Fibroblast of lung (primary cell): ENCODE measurements around the gene MBD4. TPM values are rescaled to one million over a fixed set of nuclear protein-coding genes. Genes with fewer than 3 reads are reported as not detected.

Experiments
- DNase-seq, 2 donors: peaks; one replicate each; pipeline versions ENCODE4 v3.0.0 to v3.0.0-alpha.2; 2010; ENCODE audit warnings: low read depth in 2 of 2
- H2AFZ ChIP-seq: 2 replicates; pipeline ENCODE4 v1.5.1; 2012; ENCODE audit warnings: low read length, control low read depth, inconsistent platforms
- H3K27ac ChIP-seq: 2 replicates; pipeline ENCODE4 v1.5.1; 2011; ENCODE audit warnings: low read length, control low read depth; ENCODE audit not compliant: insufficient read depth
- H3K27me3 ChIP-seq: 2 replicates; pipeline ENCODE4 v1.5.1; 2011; ENCODE audit warnings: mild to moderate bottlenecking, low read length; ENCODE audit not compliant: control insufficient read depth, insufficient read depth
- H3K36me3 ChIP-seq: 2 replicates; pipeline ENCODE4 v1.5.1; 2011; ENCODE audit warnings: low read length; ENCODE audit not compliant: control insufficient read depth, insufficient read depth
- H3K4me1 ChIP-seq: 2 replicates; pipeline ENCODE4 v1.5.1; 2011; ENCODE audit warnings: low read length; ENCODE audit not compliant: control insufficient read depth, insufficient read depth; ENCODE audit errors: extremely low read depth
- H3K4me2 ChIP-seq: 2 replicates; pipeline ENCODE4 v1.5.1; 2011; ENCODE audit warnings: low read length, control low read depth; ENCODE audit not compliant: insufficient read depth; ENCODE audit errors: extremely low read depth
- H3K4me3 ChIP-seq, 4 experiments: fragments of 200-600 bp in 1 of 4; sonication (generic) in 1 of 4; replicated peaks in 1 of 4; 2 replicates each; pipeline ENCODE4 v1.5.1; 2011 to 2016; ENCODE audit warnings: low read length in 4 of 4, low read depth in 3 of 4, mild to moderate bottlenecking in 3 of 4, control low read depth in 2 of 4, inconsistent platforms in 1 of 4, mixed read lengths in 1 of 4; ENCODE audit not compliant: insufficient read depth in 1 of 4; ENCODE audit errors: control extremely low read depth in 1 of 4
- H3K79me2 ChIP-seq: 2 replicates; pipeline ENCODE4 v1.5.1; 2012; ENCODE audit warnings: mild to moderate bottlenecking, low read length, inconsistent platforms; ENCODE audit not compliant: control insufficient read depth, insufficient read depth
- H3K9ac ChIP-seq: 2 replicates; pipeline ENCODE4 v1.5.1; 2011; ENCODE audit warnings: mild to moderate bottlenecking, low read length, control low read depth; ENCODE audit not compliant: insufficient read depth
- H3K9me3 ChIP-seq: 2 replicates; pipeline ENCODE4 v1.5.1; 2012; ENCODE audit warnings: low read depth, low read length; ENCODE audit not compliant: control insufficient read depth, insufficient read depth
- H4K20me1 ChIP-seq: 2 replicates; pipeline ENCODE4 v1.5.1; 2011; ENCODE audit warnings: low read length; ENCODE audit not compliant: control insufficient read depth, insufficient read depth; ENCODE audit errors: extremely low read depth
- CTCF ChIP-seq, 2 donors: IDR thresholded peaks in 1 of 2; conservative IDR thresholded peaks in 1 of 2; 1 replicate in 1 of 2; 2 replicates in 1 of 2; pipeline ENCODE4 v1.5.1; 2011 to 2012; ENCODE audit warnings: low read length in 2 of 2, control low read depth in 1 of 2, inconsistent platforms in 1 of 2, low read depth in 1 of 2, mild to moderate bottlenecking in 1 of 2
- EZH2 ChIP-seq: IDR thresholded peaks from 2 replicates; pipeline ENCODE4 v1.5.1; 2012; ENCODE audit warnings: low read length, control low read depth, mild to moderate bottlenecking; ENCODE audit errors: missing control alignments
- polyA plus RNA-seq, 2 donors: library from polyadenylated mRNA; depleted of rRNA in 1 of 2; stranded (reverse) in 1 of 2; unstranded in 1 of 2; fragments of >200 nt; gene quantifications; 2 replicates each; pipeline ENCODE4 v1.2.1, GENCODE V29; 2011 to 2012; ENCODE audit warnings: missing spikeins in 1 of 2
- total RNA-seq: library from RNA; depleted of rRNA; stranded (reverse); fragments of >200 nt; gene quantifications from 2 replicates; pipeline ENCODE4 v1.2.1, GENCODE V29; 2014

MBD4 gene
- total and polyA plus RNA-seq, 2 donors (not counting 1 experiment from before 2014, with no cell fraction given): 27.4 to 35.5 TPM

DNA sequence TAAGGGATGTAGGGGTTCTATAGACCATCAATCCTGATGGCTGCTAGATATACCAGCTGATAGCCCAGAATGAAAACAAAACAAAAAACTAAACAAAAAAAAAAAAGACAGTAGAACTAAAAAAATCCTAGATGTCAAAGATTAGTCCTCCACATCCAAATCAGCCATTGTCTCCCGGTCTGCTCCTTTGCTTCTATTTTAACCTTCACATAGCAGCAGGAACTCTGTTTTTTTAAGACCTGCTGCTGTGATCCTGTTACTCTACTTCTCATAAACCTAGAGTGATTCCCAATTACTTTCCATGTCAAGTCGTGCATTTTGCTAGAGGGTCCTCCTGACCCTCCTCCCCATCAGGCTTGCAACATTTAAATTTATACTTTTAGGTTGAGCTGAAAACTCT lies 2.7 kb upstream of the MBD4 start:
- H3K9ac ChIP-seq: no peak overlapping the region
- peaks cover 10% of the 10 kb centered on the region for H3K4me1 ChIP-seq
- H3K27ac ChIP-seq: no peak overlapping the region
- no peaks in the 10 kb centered on the region for H3K9me3 ChIP-seq
- no peak overlapping the region for H2AFZ ChIP-seq
- TF ChIP-seq EZH2 (no peak), CTCF (conservative IDR thresholded peaks at IDR 0.05 in 1 of 2, IDR thresholded peaks at IDR 0.05 in 1 of 2; ENCODE audit: low read depth in 1 of 2, low read length in 2 of 2) (no peak)
- peak overlapping the region in 2 of 4 experiments; percentile 75 to 92 for H3K4me3 ChIP-seq
- DNase-seq: no peak
- no peaks in the 10 kb centered on the region for H4K20me1 ChIP-seq
- H3K79me2 ChIP-seq: peaks cover 24% of the 10 kb centered on the region
- H3K27me3 ChIP-seq: no peaks in the 10 kb centered on the region
- H3K36me3 ChIP-seq: no peaks in the 10 kb centered on the region
- peak overlapping the region; percentile 7 for H3K4me2 ChIP-seq

- Histone ChIP-seq H3K9ac (no peak overlapping the region), H2AFZ (no peak overlapping the region), H3K27me3 (no peaks in the 10 kb centered on the region), H3K36me3 (no peaks in the 10 kb centered on the region), H3K9me3 (no peaks in the 10 kb centered on the region), H3K4me2 (peak overlapping the region; percentile 85), H3K79me2 (peaks cover 24% of the 10 kb centered on the region), H3K27ac (peak overlapping the region; percentile 93), H3K4me3 (peak overlapping the region in 3 of 4 experiments; percentile 61 to 92 (median 75)), H4K20me1 (no peaks in the 10 kb centered on the region), H3K4me1 (peaks cover 10% of the 10 kb centered on the region)
- TF ChIP-seq EZH2 (no peak), CTCF (conservative IDR thresholded peaks at IDR 0.05 in 1 of 2, IDR thresholded peaks at IDR 0.05 in 1 of 2; ENCODE audit: low read depth in 1 of 2, low read length in 2 of 2) (peak in 1 of 2 donors; percentile 23)
- DNase-seq: peak; percentile 62 to 77
Observed at GRCh38 chr3:129441782-129442181, 2.0 kb upstream of the MBD4 start.

DNA sequence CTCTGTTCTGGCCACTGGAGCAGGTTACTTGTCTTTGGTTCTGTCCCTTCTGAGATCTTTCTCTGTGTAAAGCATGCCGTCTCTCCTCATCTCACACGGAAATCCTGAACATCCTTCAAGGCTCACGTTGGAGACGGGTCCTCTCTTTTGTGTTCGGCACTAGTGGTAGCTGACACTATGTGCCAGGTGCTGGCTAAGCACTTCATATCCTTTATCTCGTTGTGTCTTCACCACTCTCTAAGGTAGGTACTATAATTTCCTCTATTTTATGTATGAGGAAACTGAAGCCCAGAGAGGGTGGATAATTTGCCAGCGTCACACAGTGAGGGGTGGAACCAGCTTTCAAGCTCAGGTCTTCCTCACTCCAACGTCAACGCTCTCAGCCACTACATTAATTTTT lies 1.5 kb upstream of the MBD4 start:
- Histone ChIP-seq H2AFZ (peak overlapping the region; percentile 28), H3K27me3 (no peaks in the 10 kb centered on the region), H3K9ac (peak overlapping the region; percentile 89), H3K27ac (peak overlapping the region; percentile 93), H3K9me3 (no peaks in the 10 kb centered on the region), H3K79me2 (peaks cover 24% of the 10 kb centered on the region), H4K20me1 (no peaks in the 10 kb centered on the region), H3K4me2 (peak overlapping the region; percentile 85), H3K36me3 (no peaks in the 10 kb centered on the region), H3K4me3 (peak overlapping the region; percentile 61 to 92 (median 75)), H3K4me1 (peaks cover 10% of the 10 kb centered on the region)
- no peak for DNase-seq
- no peak for TF ChIP-seq CTCF (conservative IDR thresholded peaks at IDR 0.05 in 1 of 2, IDR thresholded peaks at IDR 0.05 in 1 of 2; ENCODE audit: low read depth in 1 of 2, low read length in 2 of 2)
- TF ChIP-seq EZH2: no peak
